ENCODE results near the gene OR10A6. TPM values are rescaled to one million over a fixed set of nuclear protein-coding genes. Genes with fewer than 3 reads are reported as not detected.

OR10A6 gene, protein sequence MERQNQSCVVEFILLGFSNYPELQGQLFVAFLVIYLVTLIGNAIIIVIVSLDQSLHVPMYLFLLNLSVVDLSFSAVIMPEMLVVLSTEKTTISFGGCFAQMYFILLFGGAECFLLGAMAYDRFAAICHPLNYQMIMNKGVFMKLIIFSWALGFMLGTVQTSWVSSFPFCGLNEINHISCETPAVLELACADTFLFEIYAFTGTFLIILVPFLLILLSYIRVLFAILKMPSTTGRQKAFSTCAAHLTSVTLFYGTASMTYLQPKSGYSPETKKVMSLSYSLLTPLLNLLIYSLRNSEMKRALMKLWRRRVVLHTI
- total RNA-seq = not detected

DNA sequence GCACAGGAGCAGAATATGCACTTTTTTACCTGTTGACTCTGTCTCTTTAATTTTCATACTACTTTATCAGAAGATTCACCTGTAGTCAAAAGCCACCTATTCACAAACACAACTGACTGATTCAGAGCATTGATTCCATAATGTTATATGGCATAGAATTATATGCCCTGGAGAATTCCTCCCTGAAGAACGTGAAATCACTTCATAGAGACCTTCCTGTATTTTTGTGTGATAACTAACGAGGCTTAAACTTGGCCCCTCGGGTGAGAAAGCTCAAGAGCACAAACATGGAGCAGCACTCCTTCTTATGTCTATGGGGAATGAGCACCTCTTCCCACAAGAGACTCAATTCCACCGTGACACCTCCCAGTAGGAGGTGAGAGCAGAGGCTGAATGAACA lies at the start of gene OR10A6:
Gene OR10A6, minus strand, starts transcription at position 101 of the 400 bp plus-strand sequence. CDS start 2,606 bp downstream, outside the sequence.
- H3K27me3 ChIP-seq = no peaks in the 10 kb centered on the region
- no peaks in the 10 kb centered on the region for H3K4me1 ChIP-seq
- DNase-seq = no peak
- no peak within 1 kb of the TSS for H3K27ac ChIP-seq
- no peaks in the 10 kb centered on the region for H3K9me3 ChIP-seq
- intact Hi-C loops (cut with DNase I; ENCODE audit: low total_unique reads) = no loop called here
- TF ChIP-seq, protein P1, sequence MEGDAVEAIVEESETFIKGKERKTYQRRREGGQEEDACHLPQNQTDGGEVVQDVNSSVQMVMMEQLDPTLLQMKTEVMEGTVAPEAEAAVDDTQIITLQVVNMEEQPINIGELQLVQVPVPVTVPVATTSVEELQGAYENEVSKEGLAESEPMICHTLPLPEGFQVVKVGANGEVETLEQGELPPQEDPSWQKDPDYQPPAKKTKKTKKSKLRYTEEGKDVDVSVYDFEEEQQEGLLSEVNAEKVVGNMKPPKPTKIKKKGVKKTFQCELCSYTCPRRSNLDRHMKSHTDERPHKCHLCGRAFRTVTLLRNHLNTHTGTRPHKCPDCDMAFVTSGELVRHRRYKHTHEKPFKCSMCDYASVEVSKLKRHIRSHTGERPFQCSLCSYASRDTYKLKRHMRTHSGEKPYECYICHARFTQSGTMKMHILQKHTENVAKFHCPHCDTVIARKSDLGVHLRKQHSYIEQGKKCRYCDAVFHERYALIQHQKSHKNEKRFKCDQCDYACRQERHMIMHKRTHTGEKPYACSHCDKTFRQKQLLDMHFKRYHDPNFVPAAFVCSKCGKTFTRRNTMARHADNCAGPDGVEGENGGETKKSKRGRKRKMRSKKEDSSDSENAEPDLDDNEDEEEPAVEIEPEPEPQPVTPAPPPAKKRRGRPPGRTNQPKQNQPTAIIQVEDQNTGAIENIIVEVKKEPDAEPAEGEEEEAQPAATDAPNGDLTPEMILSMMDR (IDR thresholded peaks at IDR 0.05) = no peak
- no peak for TF ChIP-seq POLR2A (IDR thresholded peaks at IDR 0.05)
- H3K4me3 ChIP-seq = no peak within 1 kb of the TSS
- H3K36me3 ChIP-seq = no peaks in the 10 kb centered on the region

DNA sequence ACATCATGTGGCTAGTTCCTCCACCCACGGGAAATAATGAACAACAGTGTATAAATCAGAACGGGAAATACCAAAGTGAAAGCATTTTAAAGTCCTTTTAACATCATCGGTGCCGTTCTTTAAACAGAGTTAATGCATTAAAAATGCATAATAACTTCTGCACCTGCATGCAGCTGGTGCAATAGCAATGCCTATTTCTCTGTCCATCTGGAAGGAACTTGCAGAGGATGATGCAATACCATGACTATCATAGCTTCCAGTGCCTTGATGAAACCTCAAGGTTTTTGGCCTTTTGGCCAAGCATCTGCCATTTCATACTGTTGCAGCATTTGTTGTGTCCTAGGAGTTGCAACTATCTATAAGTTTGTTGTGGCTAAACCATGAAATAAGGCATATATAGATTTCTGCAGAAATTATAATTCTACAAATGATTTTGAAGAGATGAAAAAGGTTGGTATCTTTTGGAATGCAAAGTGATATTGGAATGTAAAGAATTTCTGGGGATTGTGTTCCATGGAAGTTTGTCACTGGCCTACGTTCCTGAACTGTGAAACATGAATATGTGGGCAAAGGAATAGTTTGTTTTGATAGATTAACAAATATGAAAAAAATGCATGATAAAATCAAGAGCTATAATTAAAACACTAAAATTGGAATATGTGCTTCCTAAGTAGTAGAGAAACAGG lies 46.3 kb upstream of the OR10A6 start:
- DNase-seq = no peak
- no peaks in the 10 kb centered on the region for H3K4me1 ChIP-seq
- H3K9me3 ChIP-seq = no peaks in the 10 kb centered on the region
- intact Hi-C loops (cut with DNase I; ENCODE audit: low total_unique reads) = no loop called here
- no peak overlapping the region for H3K27ac ChIP-seq
- no peaks in the 10 kb centered on the region for H3K36me3 ChIP-seq
- H3K4me3 ChIP-seq = no peak overlapping the region
- H3K27me3 ChIP-seq = no peaks in the 10 kb centered on the region
- TF ChIP-seq POLR2A (IDR thresholded peaks at IDR 0.05) = no peak
- TF ChIP-seq, protein P1 (IDR thresholded peaks at IDR 0.05) = no peak

DNA sequence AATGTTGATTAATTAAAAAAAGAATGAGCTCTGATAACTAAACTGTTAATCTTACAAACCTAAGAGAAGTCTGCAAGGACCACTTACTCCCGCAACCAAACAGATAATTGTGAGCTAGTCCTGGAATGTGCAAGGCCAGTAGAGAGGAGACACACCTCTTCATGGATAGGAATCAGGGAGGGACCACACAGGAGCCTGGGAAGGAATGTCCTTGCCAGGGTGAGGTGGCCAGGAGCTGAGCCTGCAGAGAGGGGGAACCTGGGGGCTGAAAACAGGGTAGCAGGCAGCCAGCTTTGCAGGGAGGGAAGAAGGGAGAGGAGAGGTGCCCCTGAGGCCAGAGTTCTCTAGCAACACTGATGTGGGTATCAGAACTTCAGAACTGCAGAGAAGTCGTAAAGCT lies 43.6 kb upstream of the OR10A6 start:
- intact Hi-C loops (cut with DNase I; ENCODE audit: low total_unique reads) = no loop called here
- Histone ChIP-seq H3K27ac (no peak overlapping the region), H3K4me1 (no peaks in the 10 kb centered on the region), H3K27me3 (no peaks in the 10 kb centered on the region), H3K36me3 (no peaks in the 10 kb centered on the region), H3K4me3 (no peak overlapping the region), H3K9me3 (no peaks in the 10 kb centered on the region)
- DNase-seq = no peak
- no peak for TF ChIP-seq POLR2A (IDR thresholded peaks at IDR 0.05)

DNA sequence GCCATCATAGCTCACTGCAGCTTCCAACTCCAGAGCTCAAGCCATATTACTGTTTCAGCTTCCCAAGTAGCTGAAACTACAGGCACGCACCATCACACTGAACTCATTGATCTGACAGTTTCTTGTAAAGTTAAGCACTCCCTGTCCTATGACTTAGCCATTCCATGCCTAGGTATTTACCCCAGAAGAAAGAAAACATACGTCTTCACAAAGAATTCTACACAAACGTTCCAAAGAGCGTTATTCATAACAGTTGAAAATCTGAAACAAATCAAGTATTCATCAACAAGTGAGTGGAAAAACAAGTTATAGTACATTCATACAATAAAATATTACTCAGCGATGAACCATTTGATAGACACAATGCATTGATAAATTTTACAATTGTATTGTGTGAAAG lies 41.9 kb upstream of the OR10A6 start:
- TF ChIP-seq POLR2A (IDR thresholded peaks at IDR 0.05) = no peak
- TF ChIP-seq, protein P1 (IDR thresholded peaks at IDR 0.05) = no peak
- Histone ChIP-seq H3K27me3 (no peaks in the 10 kb centered on the region), H3K4me3 (no peak overlapping the region), H3K27ac (no peak overlapping the region), H3K9me3 (no peaks in the 10 kb centered on the region), H3K36me3 (no peaks in the 10 kb centered on the region), H3K4me1 (no peaks in the 10 kb centered on the region)
- no peak for DNase-seq
- intact Hi-C loops (cut with DNase I; ENCODE audit: low total_unique reads) = no loop called here

DNA sequence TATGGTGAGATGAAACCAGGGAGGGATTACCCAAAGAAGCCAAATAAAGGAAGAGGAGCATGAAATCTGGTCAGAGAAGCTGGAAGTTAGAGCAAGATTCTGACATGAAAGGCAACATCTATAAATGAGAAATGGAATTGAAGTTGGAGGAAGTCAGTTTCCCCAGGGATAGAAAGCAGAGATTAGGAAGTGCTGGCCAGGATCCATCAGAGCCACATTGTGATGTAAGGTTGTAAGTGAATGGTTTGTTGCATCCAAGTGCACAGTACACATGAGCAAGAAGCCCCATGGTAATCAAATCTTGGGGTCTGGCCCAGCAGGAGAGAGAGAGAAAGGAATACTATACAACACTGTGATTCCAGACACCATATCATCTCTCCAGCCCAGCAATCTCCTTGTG lies 40.8 kb upstream of the OR10A6 start:
- no peak for DNase-seq
- Histone ChIP-seq H3K4me1 (no peaks in the 10 kb centered on the region), H3K36me3 (no peaks in the 10 kb centered on the region), H3K9me3 (no peaks in the 10 kb centered on the region), H3K27me3 (no peaks in the 10 kb centered on the region), H3K27ac (no peak overlapping the region), H3K4me3 (no peak overlapping the region)
- intact Hi-C loops (cut with DNase I; ENCODE audit: low total_unique reads) = no loop called here
- TF ChIP-seq, protein P1 (IDR thresholded peaks at IDR 0.05) = no peak
- no peak for TF ChIP-seq POLR2A (IDR thresholded peaks at IDR 0.05)

All from uterus (tissue), 4 donors.